GM04504 (cell line): Measurements from ENCODE around the gene PASK.
"Not testable (repeated sequence)": the region's sequence is repeated elsewhere in the genome, so short reads cannot be mapped to it uniquely, and the experiment has no call there.

ENCODE experiments used
- DNase-seq: peaks from one replicate; pipeline ENCODE4 v3.0.0-alpha.2; 2012; ENCODE audit warnings: low read depth

Gene PASK

DNA sequence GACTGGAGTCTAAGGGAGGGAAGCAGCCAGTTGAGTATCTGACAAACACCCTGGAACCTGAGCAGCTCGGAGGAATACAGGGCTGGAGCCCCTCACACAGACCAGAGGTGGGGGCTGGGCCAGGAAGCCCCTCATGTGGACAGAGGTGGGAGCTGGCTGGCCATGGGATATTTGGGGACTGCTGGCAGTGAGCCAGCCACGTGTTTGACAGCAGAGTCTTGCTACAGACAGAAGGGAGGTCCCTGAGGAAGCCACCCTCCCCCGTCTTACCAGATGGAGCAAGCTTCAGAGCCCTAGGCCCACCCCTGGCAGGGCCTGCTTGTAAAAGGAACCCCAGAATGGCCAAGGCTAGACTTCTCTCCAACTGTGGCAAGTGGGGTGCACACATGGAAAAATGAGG lies 43.6 kb downstream of the PASK start:
- DNase-seq = no peak

- DNase-seq = not testable (repeated sequence)
These were observed 44.7 kb downstream of the PASK start for GRCh38 chr2:241104611-241105010.

DNA sequence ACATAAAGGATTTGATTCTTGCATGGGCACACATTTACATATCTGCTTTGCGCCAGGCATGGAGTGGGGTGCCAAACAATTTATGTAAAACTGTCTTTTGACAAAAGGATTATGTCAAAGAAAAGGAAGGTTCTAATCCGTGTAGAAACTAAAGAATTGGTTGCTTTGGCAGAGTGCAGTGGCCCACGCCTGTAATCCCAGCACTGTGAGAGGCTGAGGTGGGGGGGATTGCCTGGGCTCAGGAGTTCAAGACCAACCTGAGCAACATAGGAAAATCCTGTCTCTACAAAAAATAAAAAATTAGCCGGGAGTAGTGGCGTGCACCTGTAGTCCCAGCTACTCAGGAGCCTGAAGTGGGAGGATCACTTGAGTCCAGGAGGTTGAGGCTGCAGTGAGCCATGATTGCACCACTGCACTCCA lies 46.1 kb downstream of the PASK start:
- DNase-seq = no peak

- peak; percentile 59 for DNase-seq
These were observed 47.0 kb downstream of the PASK start, which contains the start of gene MTERF4 for GRCh38 chr2:241102239-241102803. TSS of gene MTERF4 (minus strand) at chr2:241102287. CDS start at chr2:241102273, 14 bp downstream.

DNA sequence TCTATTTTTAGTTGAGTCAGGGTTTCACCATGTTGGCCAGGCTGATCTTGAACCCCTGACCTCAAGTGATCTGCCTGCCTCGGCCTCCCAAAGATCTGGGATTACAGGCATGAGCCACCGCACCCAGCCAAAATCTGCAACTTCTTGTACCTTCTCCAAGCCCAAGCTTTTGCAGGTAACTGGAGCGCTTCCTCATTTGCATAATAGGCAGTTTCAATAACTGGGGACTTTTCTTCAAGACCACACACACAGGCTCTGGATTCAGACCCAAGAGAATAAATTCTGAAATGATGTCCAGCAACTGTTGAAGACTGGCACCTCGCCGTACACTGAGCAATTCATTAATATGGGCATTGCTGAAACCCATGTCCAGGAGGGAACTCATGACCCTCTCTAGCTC lies 50.0 kb downstream of the PASK start:
- no peak for DNase-seq

- DNase-seq = no peak
These were observed 52.3 kb downstream of the PASK start for GRCh38 chr2:241096979-241097378.

DNA sequence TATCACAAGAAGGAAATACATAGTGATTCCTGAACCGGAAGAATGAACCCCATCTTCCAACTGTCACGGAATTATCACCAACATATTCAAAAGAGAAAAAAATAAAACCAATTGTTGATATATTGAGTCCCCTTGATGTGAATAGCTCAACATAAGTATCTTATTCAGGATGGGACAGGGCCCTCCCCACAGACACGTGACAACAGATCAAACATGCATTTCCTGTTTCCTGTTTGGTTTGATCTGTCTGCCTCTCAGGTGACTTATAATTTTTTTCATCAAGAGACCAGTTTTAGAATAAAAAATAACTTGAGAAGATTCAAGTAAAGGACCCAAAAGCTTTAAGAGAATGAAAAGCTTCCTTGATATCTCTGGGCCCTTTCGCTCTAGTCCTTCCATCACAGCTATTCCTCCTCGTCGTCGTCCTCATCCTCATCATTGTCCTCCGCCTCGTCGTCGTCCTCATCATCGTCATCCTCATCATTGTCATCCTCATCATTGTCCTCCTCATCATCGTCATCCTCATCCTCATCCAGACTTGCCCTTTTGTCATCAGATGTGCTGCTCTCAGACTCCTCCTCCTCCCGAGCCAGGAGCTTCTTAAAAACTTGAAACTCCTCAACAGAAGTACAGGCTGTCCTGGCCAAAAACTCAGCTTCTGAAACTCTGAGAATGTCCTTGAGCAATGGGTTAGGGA lies 53.5 kb downstream of the PASK start:
- no peak for DNase-seq

- DNase-seq = no peak
These were observed 54.3 kb downstream of the PASK start for GRCh38 chr2:241094924-241095420.

- no peak for DNase-seq
These were observed 55.1 kb downstream of the PASK start for GRCh38 chr2:241094172-241094571.

DNA sequence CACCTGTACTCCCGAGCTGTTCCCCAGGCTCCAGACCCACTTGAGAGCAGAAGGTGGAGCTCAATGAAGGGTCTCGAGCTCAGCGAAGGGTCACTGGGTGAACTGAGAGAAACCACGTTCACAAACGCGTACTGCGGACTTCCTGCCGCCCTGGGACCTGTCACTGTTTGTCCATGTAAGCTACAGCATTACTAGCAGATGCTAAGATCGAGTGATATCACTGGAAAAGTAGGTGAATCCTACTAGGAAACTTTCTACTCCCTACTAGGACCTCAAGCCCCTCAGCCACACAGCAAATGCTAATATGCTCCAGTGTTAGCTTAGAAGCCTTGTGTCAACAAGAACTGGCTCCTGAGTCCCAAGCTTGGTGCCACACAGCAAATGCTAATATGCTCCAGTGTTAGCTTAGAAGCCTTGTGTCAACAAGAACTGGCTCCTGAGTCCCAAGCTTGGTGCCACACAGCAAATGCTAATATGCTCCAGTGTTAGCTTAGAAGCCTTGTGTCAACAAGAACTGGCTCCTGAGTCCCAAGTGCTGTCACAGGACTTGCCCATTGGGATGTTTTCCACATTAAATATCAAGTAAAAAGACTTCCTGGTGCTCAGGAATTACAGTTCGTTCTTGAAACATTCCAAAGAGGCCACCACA lies 56.0 kb downstream of the PASK start:
- not testable (repeated sequence) for DNase-seq

- DNase-seq = no peak
These were observed 56.6 kb downstream of the PASK start for GRCh38 chr2:241092677-241093076.

DNA sequence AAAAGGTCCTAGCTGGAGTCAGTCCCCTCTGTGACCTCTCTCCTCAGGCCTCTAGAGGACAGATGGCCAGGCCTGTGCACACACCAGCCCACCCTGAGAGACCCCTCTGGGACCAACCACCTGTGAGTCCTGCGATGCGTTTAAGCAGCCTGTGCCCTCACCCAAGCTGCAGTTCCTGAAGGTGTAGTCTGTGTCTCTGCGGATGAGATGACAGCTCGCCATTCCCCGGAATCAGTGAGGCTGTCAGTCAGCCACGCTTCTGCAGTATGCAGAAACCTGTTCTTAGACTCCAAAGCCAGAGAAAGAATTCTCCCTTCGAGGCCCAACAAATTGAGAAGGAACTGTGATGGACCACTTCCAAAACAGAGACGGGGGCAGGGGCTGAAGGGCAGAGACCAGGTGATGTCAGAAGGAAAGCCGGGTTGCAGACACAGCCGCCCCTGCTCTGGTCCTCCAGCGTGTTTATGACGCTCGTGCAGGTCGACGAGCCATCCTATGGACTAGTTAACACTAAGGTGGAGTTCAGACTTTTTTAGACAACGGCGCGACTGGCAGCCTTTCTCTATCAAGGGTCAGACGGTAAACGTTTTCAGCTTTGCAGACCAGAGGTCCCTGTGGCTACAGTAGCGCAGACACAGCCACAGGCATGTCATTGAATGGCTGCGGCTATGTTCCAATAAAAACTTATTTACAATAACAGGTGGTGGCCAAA lies 57.4 kb downstream of the PASK start:
- DNase-seq = no peak

- no peak for DNase-seq
These were observed 58.1 kb downstream of the PASK start for GRCh38 chr2:241091201-241091600.

DNA sequence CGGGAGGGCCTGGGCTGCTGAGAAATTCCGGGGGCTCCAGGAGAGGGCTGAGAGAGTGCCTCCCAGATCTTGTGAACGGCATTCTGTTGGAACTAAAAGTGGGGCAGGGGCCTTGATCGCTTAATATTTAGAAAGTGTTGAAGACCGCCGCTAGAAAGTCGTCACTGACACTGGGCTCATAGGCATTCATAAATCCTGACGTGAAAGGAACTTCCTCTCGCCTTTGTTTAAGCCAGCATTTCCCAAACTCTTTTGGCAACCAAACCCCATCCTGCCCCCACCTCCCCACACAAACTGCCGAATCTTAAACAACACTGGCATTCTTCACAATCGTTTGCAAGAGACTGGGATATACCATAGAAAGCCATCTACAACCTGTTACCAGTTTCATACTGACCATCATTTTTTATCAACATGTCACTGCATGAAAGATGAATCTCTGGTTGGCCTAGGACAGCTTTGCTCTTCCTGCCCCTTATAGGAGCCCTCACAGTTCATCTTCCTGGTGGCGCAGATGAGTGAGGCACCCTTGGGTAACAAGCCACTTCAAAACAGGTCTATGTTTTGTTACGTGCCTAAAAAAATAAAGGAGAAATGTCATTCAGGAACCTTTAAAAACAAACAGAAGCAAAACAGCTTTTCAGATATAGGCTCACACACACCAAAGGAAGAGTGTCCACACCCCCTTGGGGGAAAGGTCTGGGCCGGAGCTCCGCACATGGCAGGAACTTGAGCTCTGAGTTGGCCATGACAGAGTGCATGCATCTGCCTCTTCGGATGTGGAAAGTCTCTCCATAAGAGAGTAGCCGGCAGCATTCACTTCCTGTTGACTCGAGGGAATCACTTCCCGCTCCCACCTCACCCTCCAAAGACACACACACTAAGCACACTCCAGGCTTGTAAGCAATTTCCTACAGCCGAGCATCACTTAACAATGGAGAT lies 60.2 kb downstream of the PASK start:
- DNase-seq = no peak

DNA sequence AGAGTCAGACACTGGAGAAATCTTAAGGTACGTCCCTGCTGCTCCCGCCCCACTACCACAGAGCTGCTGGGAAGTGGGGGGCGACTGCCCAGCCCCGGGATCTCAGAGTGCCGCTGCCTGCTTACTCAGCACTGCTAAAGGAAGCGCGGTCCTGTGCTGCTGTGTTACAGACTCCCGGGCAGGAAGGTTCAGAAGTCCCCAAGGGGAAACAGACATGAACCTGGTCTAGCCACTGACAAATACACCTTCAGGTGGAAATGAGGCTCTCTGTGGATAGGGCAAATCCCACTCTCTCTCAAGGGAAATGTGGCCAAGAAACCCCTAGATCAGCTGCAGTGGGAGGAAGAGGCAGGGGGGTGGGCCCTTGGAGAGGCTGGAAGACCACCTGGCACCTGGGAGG lies 60.9 kb downstream of the PASK start:
- no peak for DNase-seq

DNA sequence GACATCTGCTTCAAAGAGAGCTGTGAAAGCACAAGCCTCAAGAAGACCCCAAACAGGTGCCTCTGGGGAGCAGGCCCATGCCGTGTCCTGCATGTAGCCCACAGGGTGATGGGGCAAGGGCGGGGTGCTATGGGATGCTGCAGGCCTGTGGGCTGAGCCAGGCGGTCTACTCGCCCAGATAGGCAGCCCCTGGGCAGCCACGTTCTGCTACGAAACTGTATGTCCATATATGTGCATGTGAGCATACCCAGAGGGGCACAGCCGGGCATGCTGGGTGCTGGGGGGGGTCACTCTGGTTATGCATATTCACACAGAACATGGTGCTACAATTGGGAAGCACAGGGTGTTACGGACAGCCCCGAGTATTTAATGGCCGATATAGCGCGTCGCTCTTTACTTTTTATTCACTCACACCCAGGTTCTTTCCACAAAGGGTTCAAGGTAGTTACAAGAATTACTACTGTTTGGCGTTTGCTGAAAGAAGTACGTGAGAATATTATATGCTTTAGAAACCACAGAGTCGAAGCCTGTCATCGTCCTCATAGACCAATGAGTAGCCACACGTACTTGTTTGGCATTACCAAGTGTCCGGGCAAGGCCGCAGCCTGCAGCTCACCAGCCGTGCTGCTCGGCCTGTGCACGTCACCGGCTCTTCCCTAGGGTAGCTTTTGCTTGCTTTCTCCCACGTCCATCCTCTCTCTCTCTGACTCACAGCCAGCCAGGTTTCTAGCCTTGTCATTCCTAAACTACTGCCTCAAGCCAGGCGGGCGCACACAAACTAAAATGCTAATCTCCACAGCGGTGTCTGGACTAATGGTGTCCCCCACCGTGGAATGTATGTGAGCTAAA lies 61.6 kb downstream of the PASK start:
- DNase-seq = no peak

DNA sequence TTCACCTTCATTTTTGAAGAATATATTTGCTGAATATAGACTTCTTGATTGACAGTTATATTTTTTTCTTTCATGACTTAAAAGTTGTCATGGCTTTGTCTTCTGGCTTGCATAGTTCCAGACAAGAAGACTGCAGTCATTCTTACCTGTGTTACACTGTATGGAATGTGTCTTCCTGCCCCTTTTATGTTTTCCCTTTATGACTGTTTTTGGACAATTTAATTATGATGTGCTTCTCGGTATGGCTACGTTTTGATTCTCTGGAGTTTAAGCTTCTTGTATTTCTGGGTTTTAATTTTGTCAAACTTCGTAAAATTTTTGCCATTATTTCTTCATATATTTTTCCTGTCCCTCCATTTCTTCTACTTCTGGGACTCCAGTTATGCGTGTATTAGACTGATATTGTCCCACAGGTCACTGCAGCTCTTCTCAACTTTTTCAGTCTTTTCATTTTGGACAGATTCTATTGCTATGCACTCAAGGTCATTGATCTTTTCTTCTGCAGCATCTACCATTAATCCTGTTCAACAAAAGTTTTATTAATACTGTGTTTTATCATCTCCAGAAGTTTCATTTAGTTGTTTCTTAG lies 64.3 kb downstream of the PASK start:
- DNase-seq = no peak

DNA sequence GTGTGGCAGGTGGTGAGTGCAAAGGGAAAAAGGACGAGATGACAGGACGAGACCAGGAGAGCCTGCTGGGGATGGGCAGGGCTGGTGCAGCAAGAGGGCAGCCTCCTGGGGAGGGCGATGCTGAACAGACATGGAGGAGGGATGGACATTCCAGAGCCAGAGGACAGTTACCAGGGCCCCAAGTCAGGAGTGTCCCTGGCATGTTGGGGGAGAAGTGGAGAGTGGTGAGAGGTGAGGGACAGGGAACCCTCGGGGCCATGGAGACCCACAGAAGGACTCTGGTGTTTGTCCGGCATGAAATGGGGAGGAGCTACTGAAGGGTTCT lies 66.2 kb downstream of the PASK start:
- DNase-seq = no peak

- no peak for DNase-seq
These were observed 66.8 kb downstream of the PASK start for GRCh38 chr2:241082341-241083090.
